Activated CD8-positive, alpha-beta T cell treated with anti-CD3 and anti-CD28 coated beads for 36 hours (primary cell): ENCODE data around the gene SMAD2. TPM values are rescaled to one million over a fixed set of nuclear protein-coding genes. Genes with fewer than 3 reads are reported as not detected.
A peak's percentile ranks its signal among the peaks of the same experiment; 100 is the strongest.

Experiments
- ATAC-seq: fragments of 200-7000 bp; cut with Tn5 transposase; one replicate; pipeline ENCODE4 v1.10.0; 2021; ENCODE audit warnings: mild to moderate bottlenecking, moderate library complexity
- CTCF ChIA-PET: fragments of 350-600 bp; sonication (Branson Sonifier 250); formaldehyde crosslinking; loops from one replicate; lab custom pipeline; 2021; ENCODE audit warnings: antibody characterized with exemption; lab: Charles Lee
- POLR2A ChIA-PET: fragments of 350-600 bp; sonication (Branson Sonifier 250); formaldehyde crosslinking; loops from one replicate; lab custom pipeline; 2021; ENCODE audit warnings: antibody characterized with exemption; lab: Charles Lee
- DNase-seq: peaks from one replicate; pipeline ENCODE4 v3.0.0-alpha.2; 2020
- H3K27ac Mint-ChIP-seq: one replicate; pipeline ENCODE4 v1.8.0; 2021; ENCODE audit warnings: mild to moderate bottlenecking, mixed read lengths
- H3K27me3 Mint-ChIP-seq: one replicate; pipeline ENCODE4 v1.8.0; 2021; ENCODE audit warnings: mixed read lengths
- H3K36me3 Mint-ChIP-seq: one replicate; pipeline ENCODE4 v1.8.0; 2021; ENCODE audit warnings: low read depth, mixed read lengths
- H3K4me1 Mint-ChIP-seq: one replicate; pipeline ENCODE4 v1.8.0; 2021; ENCODE audit warnings: low read depth, mixed read lengths
- H3K4me3 Mint-ChIP-seq: one replicate; pipeline ENCODE4 v1.8.0; 2021; ENCODE audit warnings: mild to moderate bottlenecking, moderate library complexity, mixed read lengths
- H3K9me3 Mint-ChIP-seq: one replicate; pipeline ENCODE4 v1.8.0; 2021; ENCODE audit warnings: mixed read lengths
- CTCF ChIP-seq: fragments of 200-600 bp; IDR thresholded peaks from one replicate; pipeline ENCODE4 v1.8.0; 2022; ENCODE audit warnings: antibody characterized with exemption, mild to moderate bottlenecking
- intact Hi-C: fragments of 100-400 bp; cut with micrococcal nuclease; formaldehyde crosslinking; loops from one replicate; pipeline ENCODE4 v1.10.0; 2022
- total RNA-seq, 2 experiments: library from RNA; stranded (reverse); gene quantifications; one replicate each; pipeline ENCODE4 v1.2.3, GENCODE V29; 2021

SMAD2 gene
- total RNA-seq, result 100 to 1,000 TPM; 141 to 142 TPM

GRCh38 chr18:47930199-47930930 lies at the start of gene SMAD2:
TSS of gene SMAD2 (minus strand) at chr18:47930659. CDS start at chr18:47896756, 33,903 bp downstream.
- Mint-ChIP-seq H3K4me3 (peak within 1 kb of the TSS; percentile 95), H3K9me3 (no peaks in the 10 kb centered on the region), H3K4me1 (peaks cover 42% of the 10 kb centered on the region), H3K27ac (peak within 1 kb of the TSS; percentile 96), H3K36me3 (peaks cover 14% of the 10 kb centered on the region), H3K27me3 (no peaks in the 10 kb centered on the region)
- DNase-seq (peak; percentile 79), ATAC-seq (peak; percentile 79)
- ChIA-PET CTCF (interaction anchor here (1.1 kb wide), 1 partner anchor 55 kb away, joined by 5 read pairs; no protein-coding TSS in a partner anchor), POLR2A (interaction anchor here (0.6 to 1.7 kb wide), 8 partner anchors 12 to 91 kb away, joined by 3 to 7 read pairs (median 3); no protein-coding TSS in a partner anchor)
- intact Hi-C loops, result no loop called here
- TF ChIP-seq CTCF, result no peak

GRCh38 chr18:47979611-47980200 lies 49.2 kb upstream of the SMAD2 start:
- ATAC-seq, result no peak
- no peak overlapping the region for H3K27ac Mint-ChIP-seq
- DNase-seq, result no peak
- no peaks in the 10 kb centered on the region for H3K36me3 Mint-ChIP-seq
- no peak overlapping the region for H3K4me3 Mint-ChIP-seq
- intact Hi-C loops, result no loop called here
- no peaks in the 10 kb centered on the region for H3K4me1 Mint-ChIP-seq
- POLR2A ChIA-PET, result no interaction called here
- H3K27me3 Mint-ChIP-seq, result no peaks in the 10 kb centered on the region
- CTCF ChIA-PET, result no interaction called here
- no peak for TF ChIP-seq CTCF
- H3K9me3 Mint-ChIP-seq, result no peaks in the 10 kb centered on the region

GRCh38 chr18:47978603-47979002 lies 48.1 kb upstream of the SMAD2 start:
- no peak for TF ChIP-seq CTCF
- Mint-ChIP-seq H3K4me3 (no peak overlapping the region), H3K27ac (no peak overlapping the region), H3K36me3 (no peaks in the 10 kb centered on the region), H3K27me3 (peaks cover 3% of the 10 kb centered on the region), H3K4me1 (no peaks in the 10 kb centered on the region), H3K9me3 (no peaks in the 10 kb centered on the region)
- ChIA-PET CTCF (no interaction called here), POLR2A (no interaction called here)
- DNase-seq (no peak), ATAC-seq (no peak)
- intact Hi-C loops, result no loop called here

- no peak overlapping the region for H3K27ac Mint-ChIP-seq
- TF ChIP-seq CTCF, result no peak
- H3K4me1 Mint-ChIP-seq, result no peaks in the 10 kb centered on the region
- H3K4me3 Mint-ChIP-seq, result no peak overlapping the region
- H3K36me3 Mint-ChIP-seq, result no peaks in the 10 kb centered on the region
- peaks cover 3% of the 10 kb centered on the region for H3K27me3 Mint-ChIP-seq
- POLR2A ChIA-PET, result no interaction called here
- no peaks in the 10 kb centered on the region for H3K9me3 Mint-ChIP-seq
- ATAC-seq (no peak), DNase-seq (no peak)
- intact Hi-C loops, result no loop called here
- CTCF ChIA-PET, result no interaction called here
These were observed 47.7 kb upstream of the SMAD2 start for GRCh38 chr18:47978141-47978540.

- H3K36me3 Mint-ChIP-seq, result no peaks in the 10 kb centered on the region
- DNase-seq (no peak), ATAC-seq (no peak)
- intact Hi-C loops, result no loop called here
- H3K27ac Mint-ChIP-seq, result no peak overlapping the region
- H3K4me1 Mint-ChIP-seq, result no peaks in the 10 kb centered on the region
- no peak for TF ChIP-seq CTCF
- no peaks in the 10 kb centered on the region for H3K9me3 Mint-ChIP-seq
- no peak overlapping the region for H3K4me3 Mint-ChIP-seq
- H3K27me3 Mint-ChIP-seq, result peaks cover 8% of the 10 kb centered on the region
- ChIA-PET CTCF (interaction anchor here (1.3 kb wide), 1 partner anchor 22 kb away, joined by 3 read pairs; no protein-coding TSS in a partner anchor), POLR2A (interaction anchor here (0.6 to 0.8 kb wide), 2 partner anchors 18 to 140 kb away, joined by 3 read pairs; no protein-coding TSS in a partner anchor)
These were observed 45.2 kb upstream of the SMAD2 start for GRCh38 chr18:47975701-47976100.
